AG09309 (cell line): Measurements from ENCODE around the gene COL5A3.

Experiments
- DNase-seq: peaks from one replicate; pipeline ENCODE4 v3.0.0-alpha.2; 2010; ENCODE audit warnings: low read depth
- H3K4me3 ChIP-seq: 2 replicates; pipeline ENCODE4 v1.5.1; 2011; ENCODE audit warnings: mild to moderate bottlenecking, low read depth, low read length, moderate library complexity; ENCODE audit not compliant: control insufficient read depth
- TF ChIP-seq, protein P1 (sequence below): IDR thresholded peaks from 2 replicates; pipeline ENCODE4 v1.5.1; 2011; ENCODE audit warnings: mild to moderate bottlenecking, low read depth, low read length, inconsistent platforms; ENCODE audit not compliant: insufficient read depth, control insufficient read depth; ENCODE audit errors: missing control alignments

Gene COL5A3

GRCh38 chr19:10013316-10013715, 3.0 kb upstream of the COL5A3 start, which contains the start of gene RDH8:
TSS of gene RDH8 (plus strand) at chr19:10013483. CDS start at chr19:10013498, 15 bp downstream.
- no peak for DNase-seq
- TF ChIP-seq, protein P1, sequence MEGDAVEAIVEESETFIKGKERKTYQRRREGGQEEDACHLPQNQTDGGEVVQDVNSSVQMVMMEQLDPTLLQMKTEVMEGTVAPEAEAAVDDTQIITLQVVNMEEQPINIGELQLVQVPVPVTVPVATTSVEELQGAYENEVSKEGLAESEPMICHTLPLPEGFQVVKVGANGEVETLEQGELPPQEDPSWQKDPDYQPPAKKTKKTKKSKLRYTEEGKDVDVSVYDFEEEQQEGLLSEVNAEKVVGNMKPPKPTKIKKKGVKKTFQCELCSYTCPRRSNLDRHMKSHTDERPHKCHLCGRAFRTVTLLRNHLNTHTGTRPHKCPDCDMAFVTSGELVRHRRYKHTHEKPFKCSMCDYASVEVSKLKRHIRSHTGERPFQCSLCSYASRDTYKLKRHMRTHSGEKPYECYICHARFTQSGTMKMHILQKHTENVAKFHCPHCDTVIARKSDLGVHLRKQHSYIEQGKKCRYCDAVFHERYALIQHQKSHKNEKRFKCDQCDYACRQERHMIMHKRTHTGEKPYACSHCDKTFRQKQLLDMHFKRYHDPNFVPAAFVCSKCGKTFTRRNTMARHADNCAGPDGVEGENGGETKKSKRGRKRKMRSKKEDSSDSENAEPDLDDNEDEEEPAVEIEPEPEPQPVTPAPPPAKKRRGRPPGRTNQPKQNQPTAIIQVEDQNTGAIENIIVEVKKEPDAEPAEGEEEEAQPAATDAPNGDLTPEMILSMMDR, result no peak
- H3K4me3 ChIP-seq, result no peak within 1 kb of the TSS

DNA sequence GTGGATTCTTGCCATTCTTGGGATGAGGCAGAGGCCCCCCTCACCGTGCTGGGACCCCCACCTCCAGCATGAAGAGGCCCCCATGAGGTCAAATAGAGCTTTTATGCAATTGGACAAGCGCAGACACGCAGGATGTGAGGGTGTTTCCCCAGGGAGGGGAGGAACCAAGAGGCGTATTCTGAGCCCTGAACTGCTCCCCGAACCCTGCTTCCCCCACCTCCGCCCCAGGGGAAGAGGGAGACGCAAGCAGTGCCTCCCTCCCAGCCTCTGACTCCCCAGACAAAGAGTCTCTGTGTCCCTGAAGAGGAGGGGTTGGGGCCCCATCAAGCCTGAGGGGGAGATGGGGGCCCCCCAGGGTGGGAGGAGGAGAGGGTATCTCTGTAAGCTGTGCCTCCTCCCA, 1.7 kb upstream of the COL5A3 start:
- no peak for DNase-seq
- H3K4me3 ChIP-seq, result no peak overlapping the region
- TF ChIP-seq, protein P1, result no peak

GRCh38 chr19:10010939-10011338, 635 bp upstream of the COL5A3 start:
- TF ChIP-seq, protein P1, result no peak
- H3K4me3 ChIP-seq, result no peak overlapping the region
- DNase-seq, result no peak

DNA sequence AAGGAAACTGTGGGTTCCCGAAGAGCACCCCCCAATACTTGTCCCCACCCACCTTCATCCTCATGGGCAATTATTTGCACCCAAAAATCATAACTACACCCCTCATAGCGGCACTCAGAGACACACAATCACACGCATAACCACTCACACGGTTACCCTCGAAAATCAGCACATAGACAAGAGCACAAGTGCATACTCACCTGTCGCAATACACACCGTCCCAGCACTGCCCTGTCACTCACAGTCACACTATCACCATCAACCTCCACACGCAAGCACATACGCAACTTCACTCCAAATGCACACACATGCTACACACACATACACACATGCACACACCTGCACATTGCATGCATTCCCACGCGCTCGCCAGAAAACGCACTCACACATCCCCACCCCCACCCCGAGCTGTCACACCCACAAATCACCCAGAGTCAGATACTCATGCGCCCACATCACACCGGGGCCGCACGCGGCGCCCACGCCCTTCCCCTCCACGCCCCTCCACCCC, 535 bp downstream of the COL5A3 start:
- H3K4me3 ChIP-seq, result peak overlapping the region; percentile 61
- DNase-seq, result no peak
- TF ChIP-seq, protein P1, result no peak

- no peak for DNase-seq
- TF ChIP-seq, protein P1, result no peak
- no peak overlapping the region for H3K4me3 ChIP-seq
Observed at GRCh38 chr19:10008184-10008765, 2.0 kb downstream of the COL5A3 start.

GRCh38 chr19:10007371-10008183, 2.7 kb downstream of the COL5A3 start:
- DNase-seq, result no peak
- H3K4me3 ChIP-seq, result no peak overlapping the region
- TF ChIP-seq, protein P1, result no peak
